ENCODE data around the gene NOS1.

The NOS1 gene

GRCh38 chr12:117363056-117363662, 1.7 kb upstream of the NOS1 start:
- DNase-seq (ENCODE audit: low spot score) = no peak

- DNase-seq (ENCODE audit: low spot score) = no peak
Observed at GRCh38 chr12:117362391-117362790, 965 bp upstream of the NOS1 start.

GRCh38 chr12:117361905-117362304, 479 bp upstream of the NOS1 start:
- no peak for DNase-seq (ENCODE audit: low spot score)

GRCh38 chr12:117360551-117361346, 677 bp downstream of the NOS1 start:
- no peak for DNase-seq (ENCODE audit: low spot score)

GRCh38 chr12:117360222-117360550, 1.2 kb downstream of the NOS1 start:
- DNase-seq (ENCODE audit: low spot score) = no peak

GRCh38 chr12:117359029-117359845, 2.2 kb downstream of the NOS1 start:
- DNase-seq (ENCODE audit: low spot score) = no peak

GRCh38 chr12:117356048-117356447, 5.4 kb downstream of the NOS1 start:
- DNase-seq (ENCODE audit: low spot score) = no peak

GRCh38 chr12:117352883-117353282, 8.5 kb downstream of the NOS1 start:
- no peak for DNase-seq (ENCODE audit: low spot score)

GRCh38 chr12:117352206-117352605, 9.2 kb downstream of the NOS1 start:
- DNase-seq (ENCODE audit: low spot score) = no peak

GRCh38 chr12:117350140-117350539, 11.3 kb downstream of the NOS1 start:
- no peak for DNase-seq (ENCODE audit: low spot score)

GRCh38 chr12:117347588-117347987, 13.8 kb downstream of the NOS1 start:
- no peak for DNase-seq (ENCODE audit: low spot score)

- DNase-seq (ENCODE audit: low spot score) = no peak
Observed at GRCh38 chr12:117344716-117345115, 16.7 kb downstream of the NOS1 start.

GRCh38 chr12:117343849-117344248, 17.6 kb downstream of the NOS1 start:
- no peak for DNase-seq (ENCODE audit: low spot score)

GRCh38 chr12:117343296-117343695, 18.1 kb downstream of the NOS1 start:
- no peak for DNase-seq (ENCODE audit: low spot score)

GRCh38 chr12:117342682-117343081, 18.7 kb downstream of the NOS1 start:
- DNase-seq (ENCODE audit: low spot score) = no peak

GRCh38 chr12:117342247-117342646, 19.2 kb downstream of the NOS1 start:
- DNase-seq (ENCODE audit: low spot score) = no peak

GRCh38 chr12:117339104-117339503, 22.3 kb downstream of the NOS1 start:
- no peak for DNase-seq (ENCODE audit: low spot score)

- no peak for DNase-seq (ENCODE audit: low spot score)
Observed at GRCh38 chr12:117334855-117335587, 26.4 kb downstream of the NOS1 start.

GRCh38 chr12:117334051-117334450, 27.4 kb downstream of the NOS1 start:
- DNase-seq (ENCODE audit: low spot score) = no peak

- DNase-seq (ENCODE audit: low spot score) = no peak
Observed at GRCh38 chr12:117333331-117333881, 28.0 kb downstream of the NOS1 start.

- no peak for DNase-seq (ENCODE audit: low spot score)
Observed at GRCh38 chr12:117331691-117332090, 29.7 kb downstream of the NOS1 start.
